GM12872 (cell line): Measurements from ENCODE around the gene USP25.

Source experiments
- TF ChIP-seq, protein P1 (sequence below): IDR thresholded peaks from 3 replicates; pipeline ENCODE4 v1.5.1; 2011; ENCODE audit warnings: low read depth, mild to moderate bottlenecking, low read length, moderate library complexity; ENCODE audit not compliant: insufficient read depth

USP25 gene

DNA sequence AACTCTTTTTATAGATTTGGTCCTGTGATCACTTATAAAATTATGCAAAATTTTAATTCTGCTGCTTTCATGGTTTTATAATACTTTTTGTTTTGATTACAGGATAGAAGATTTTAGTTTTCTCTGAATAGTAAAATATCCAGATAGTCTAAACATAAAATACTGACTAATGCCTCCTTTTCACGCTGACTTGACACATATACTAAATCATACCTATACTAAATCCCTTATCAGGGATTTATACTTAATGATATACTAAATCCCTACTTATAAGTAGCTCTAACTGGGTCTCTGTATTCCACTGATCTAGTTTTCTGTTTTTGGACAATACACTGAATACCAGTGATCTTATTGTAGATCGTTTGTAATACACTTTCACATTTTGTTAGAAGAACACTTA lies 128.0 kb downstream of the USP25 start:
- TF ChIP-seq, protein P1, sequence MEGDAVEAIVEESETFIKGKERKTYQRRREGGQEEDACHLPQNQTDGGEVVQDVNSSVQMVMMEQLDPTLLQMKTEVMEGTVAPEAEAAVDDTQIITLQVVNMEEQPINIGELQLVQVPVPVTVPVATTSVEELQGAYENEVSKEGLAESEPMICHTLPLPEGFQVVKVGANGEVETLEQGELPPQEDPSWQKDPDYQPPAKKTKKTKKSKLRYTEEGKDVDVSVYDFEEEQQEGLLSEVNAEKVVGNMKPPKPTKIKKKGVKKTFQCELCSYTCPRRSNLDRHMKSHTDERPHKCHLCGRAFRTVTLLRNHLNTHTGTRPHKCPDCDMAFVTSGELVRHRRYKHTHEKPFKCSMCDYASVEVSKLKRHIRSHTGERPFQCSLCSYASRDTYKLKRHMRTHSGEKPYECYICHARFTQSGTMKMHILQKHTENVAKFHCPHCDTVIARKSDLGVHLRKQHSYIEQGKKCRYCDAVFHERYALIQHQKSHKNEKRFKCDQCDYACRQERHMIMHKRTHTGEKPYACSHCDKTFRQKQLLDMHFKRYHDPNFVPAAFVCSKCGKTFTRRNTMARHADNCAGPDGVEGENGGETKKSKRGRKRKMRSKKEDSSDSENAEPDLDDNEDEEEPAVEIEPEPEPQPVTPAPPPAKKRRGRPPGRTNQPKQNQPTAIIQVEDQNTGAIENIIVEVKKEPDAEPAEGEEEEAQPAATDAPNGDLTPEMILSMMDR, result no peak

DNA sequence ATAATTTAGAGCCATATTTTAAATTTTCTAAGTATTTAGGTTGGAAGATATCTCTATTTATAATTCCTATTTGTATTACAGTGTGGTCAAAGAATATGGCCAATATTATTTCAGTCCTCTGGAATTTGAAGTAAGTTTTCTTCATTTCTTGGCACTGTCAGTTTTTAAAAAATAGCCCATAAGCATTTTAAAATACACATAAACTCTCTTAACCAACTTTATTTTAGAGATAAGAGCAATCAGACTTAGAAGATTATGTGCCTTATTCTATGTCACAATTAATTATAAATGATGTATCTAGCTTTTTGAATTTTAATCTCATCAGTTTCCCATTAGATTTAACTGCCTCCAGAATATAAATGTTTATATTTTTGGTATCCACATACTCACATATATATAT lies 130.8 kb downstream of the USP25 start:
- TF ChIP-seq, protein P1, result no peak

DNA sequence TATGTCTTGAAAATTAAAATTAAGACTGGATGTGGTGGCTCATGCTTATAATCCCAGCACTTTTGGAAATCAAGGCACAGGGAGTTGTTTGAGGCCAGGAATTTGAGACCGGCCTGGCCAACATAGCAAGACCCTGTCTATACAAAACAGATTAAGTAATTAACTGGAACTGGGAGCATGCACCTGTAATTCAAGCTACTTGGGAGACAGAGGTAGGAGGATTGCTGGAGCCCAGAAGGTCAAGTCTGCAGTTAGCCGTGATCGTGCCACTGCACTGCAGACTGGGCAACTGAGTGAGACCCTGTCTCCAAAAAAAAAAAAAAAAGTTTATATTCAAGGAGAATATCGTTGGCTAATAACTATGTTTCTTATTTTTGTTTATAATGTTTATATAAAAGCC lies 139.2 kb downstream of the USP25 start:
- TF ChIP-seq, protein P1, result no peak

DNA sequence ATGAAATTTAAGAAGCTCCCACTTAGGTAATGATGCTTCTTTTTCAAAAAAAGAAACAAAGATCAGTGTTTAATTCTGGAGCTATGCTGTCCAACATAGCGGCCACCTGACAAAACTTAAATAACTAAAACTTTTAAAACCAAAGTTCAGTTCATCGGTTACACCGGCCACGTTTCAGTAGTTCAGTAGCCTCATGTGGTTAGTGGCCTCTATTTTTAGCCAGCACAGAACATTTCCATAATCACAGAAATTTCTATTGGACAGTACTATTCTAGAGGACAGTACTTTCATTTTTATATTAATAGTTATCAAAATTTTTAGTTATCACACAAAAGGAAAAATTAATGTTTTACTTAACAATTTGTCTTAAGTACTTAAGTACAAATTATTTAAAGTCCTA lies 141.0 kb downstream of the USP25 start:
- TF ChIP-seq, protein P1, result no peak

DNA sequence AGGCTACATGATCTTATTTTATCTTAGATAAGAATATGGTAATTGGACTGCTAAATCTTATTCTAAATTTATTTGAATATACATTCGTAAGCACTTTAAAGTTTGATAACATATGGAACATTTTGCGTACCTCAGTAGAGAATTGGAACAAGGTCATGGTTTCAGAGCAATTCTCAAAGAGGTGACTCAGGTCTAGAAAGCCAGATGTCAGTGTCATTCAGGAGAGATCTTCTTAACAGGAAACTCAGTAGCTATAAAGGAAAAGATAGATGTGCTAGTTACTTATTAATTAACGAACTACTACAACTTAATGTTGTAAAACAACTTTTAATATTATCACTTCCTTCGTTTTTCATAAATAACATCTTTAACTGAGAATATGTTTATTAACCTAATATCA lies 142.5 kb downstream of the USP25 start:
- TF ChIP-seq, protein P1, result no peak

DNA sequence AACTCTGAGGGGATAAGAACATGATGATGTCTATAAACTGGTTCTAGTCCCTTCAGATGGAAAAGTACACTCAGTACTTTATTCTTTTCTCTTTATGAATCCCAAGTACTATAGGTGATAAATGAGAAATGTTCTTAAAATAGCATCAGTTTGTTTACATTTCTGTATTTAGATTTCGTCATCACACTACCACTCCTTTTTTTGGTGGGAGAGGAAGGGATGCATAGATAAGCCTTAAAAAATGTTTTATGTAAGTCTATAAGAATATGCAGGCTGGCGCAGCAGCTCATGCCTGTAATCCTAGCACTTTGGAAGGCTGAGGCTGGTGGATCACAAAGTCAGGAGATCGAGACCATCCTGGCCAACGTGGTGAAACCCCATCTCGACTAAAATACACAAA lies 144.8 kb downstream of the USP25 start:
- TF ChIP-seq, protein P1, result no peak

DNA sequence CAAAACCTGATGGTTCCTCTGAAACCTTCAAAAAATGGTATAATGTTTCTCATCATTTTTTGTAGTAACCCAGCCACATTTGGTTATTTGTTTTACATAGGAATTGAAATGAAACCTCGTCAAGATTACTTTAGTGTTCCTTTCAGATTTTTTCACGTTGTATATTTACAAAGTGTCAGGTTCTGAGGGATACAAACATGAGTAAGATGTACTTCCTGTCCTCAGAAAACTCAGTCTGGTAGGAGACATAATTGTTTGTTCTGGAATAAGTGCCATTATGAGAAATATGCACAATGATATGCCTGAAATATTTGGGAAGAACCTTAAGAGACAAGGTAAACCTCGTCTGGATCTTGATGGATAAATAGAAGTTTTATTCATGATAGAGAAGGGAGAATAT lies 145.5 kb downstream of the USP25 start:
- TF ChIP-seq, protein P1, result no peak

DNA sequence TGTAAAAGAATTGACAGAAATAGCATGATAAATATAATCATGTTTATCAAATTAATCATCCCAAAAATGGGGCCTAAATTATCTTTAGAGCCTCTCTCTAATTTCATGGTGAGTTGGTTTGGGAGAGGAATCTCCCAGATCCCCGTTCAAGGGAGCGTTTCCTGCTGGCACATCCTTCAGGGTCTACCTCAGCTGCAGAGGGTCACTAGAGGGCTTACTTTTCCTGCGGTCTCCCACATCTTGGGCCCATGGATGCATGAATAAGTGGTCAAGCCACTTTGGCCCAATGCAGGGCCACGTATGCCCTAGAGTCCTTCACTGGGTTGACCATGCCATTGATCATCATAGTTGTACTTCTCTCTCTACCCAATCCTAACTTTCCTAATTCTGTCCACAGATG lies 164.1 kb downstream of the USP25 start:
- TF ChIP-seq, protein P1, result no peak
